NT2/D1 (cell line): Measurements from ENCODE around the gene OR2AT4.

ENCODE experiments used
- YY1 ChIP-seq: IDR thresholded peaks from 2 replicates; pipeline ENCODE4 v1.6.1; 2011; ENCODE audit not compliant: insufficient read length, insufficient read depth
- ZNF274 ChIP-seq: IDR thresholded peaks from 2 replicates; pipeline ENCODE4 v1.6.1; 2011; ENCODE audit warnings: mild to moderate bottlenecking, low read depth, low read length

DNA sequence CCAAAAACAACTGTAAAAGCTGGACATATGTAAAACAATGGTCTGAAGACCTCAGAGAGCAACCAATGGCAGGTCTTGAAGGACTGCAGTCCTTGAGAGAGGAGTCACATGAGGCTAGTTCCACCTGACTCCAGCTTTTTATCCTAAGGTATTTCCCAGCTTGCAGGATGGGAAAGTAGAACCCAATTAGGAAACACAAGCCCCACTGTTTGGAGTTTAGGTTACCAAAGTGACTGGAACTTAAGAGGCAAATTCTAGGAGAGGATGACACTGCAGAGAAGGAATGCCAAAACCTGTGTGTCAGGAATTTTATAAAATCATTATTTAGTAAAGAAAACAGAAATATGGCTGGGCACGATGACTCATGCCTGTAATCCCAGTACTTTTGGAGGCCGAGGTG is 18.4 kb downstream of the OR2AT4 start:
- TF ChIP-seq ZNF274 (no peak), YY1 (no peak)
